Measurements from ENCODE around the gene IL1RL2. TPM values are rescaled to one million over a fixed set of nuclear protein-coding genes. Genes with fewer than 3 reads are reported as not detected.
A peak's percentile ranks its signal among the peaks of the same experiment; 100 is the strongest.

IL1RL2 gene
- total RNA-seq, 1 donor from 2014 or later = not detected

- DNase-seq (no peak), ATAC-seq (peak in 1 of 2 donors; percentile 34)
- Histone ChIP-seq H3K27me3 (ENCODE audit: low read depth) (peaks cover 6% of the 10 kb centered on the region), H3K4me1 (peaks cover 22% of the 10 kb centered on the region), H3K4me3 (no peak overlapping the region), H3K9me3 (no peaks in the 10 kb centered on the region), H3K36me3 (no peaks in the 10 kb centered on the region), H3K27ac (no peak overlapping the region)
- intact Hi-C loops (cut with DNase I) = no loop called here
- no peak for TF ChIP-seq CTCF (IDR thresholded peaks at IDR 0.05)
Measured at GRCh38 chr2:102271844-102272243, 85.0 kb downstream of the IL1RL2 start.

GRCh38 chr2:102273619-102274211 is 86.9 kb downstream of the IL1RL2 start:
- H3K36me3 ChIP-seq = no peaks in the 10 kb centered on the region
- H3K4me3 ChIP-seq = no peak overlapping the region
- ATAC-seq (peak; percentile 80 to 88), DNase-seq (no peak)
- H3K9me3 ChIP-seq = no peaks in the 10 kb centered on the region
- peak overlapping the region; percentile 64 for H3K27ac ChIP-seq
- TF ChIP-seq CTCF (IDR thresholded peaks at IDR 0.05) = no peak
- intact Hi-C loops (cut with DNase I) = no loop called here
- H3K27me3 ChIP-seq (ENCODE audit: low read depth) = peaks cover 9% of the 10 kb centered on the region
- peaks cover 16% of the 10 kb centered on the region for H3K4me1 ChIP-seq

GRCh38 chr2:102276549-102277201 is 89.9 kb downstream of the IL1RL2 start:
- intact Hi-C loops (cut with DNase I) = no loop called here
- ATAC-seq = no peak
- DNase-seq = no peak

GRCh38 chr2:102277202-102277700 is 90.4 kb downstream of the IL1RL2 start:
- Histone ChIP-seq H3K27ac (no peak overlapping the region), H3K4me1 (peaks cover 4% of the 10 kb centered on the region), H3K27me3 (ENCODE audit: low read depth) (peaks cover 8% of the 10 kb centered on the region), H3K4me3 (no peak overlapping the region), H3K9me3 (no peaks in the 10 kb centered on the region), H3K36me3 (no peaks in the 10 kb centered on the region)
- ATAC-seq (no peak), DNase-seq (no peak)
- intact Hi-C loops (cut with DNase I) = no loop called here
- no peak for TF ChIP-seq CTCF (IDR thresholded peaks at IDR 0.05)

More at GRCh38 chr2:102276549-102277201, 89.9 kb downstream of the IL1RL2 start:
- Histone ChIP-seq H3K9me3 (no peaks in the 10 kb centered on the region), H3K4me1 (peaks cover 9% of the 10 kb centered on the region), H3K27me3 (ENCODE audit: low read depth) (peaks cover 9% of the 10 kb centered on the region), H3K36me3 (no peaks in the 10 kb centered on the region), H3K27ac (no peak overlapping the region), H3K4me3 (no peak overlapping the region)
- TF ChIP-seq CTCF (IDR thresholded peaks at IDR 0.05) = no peak

GRCh38 chr2:102278720-102279390 is 92.0 kb downstream of the IL1RL2 start:
- Histone ChIP-seq H3K4me1 (peaks cover 5% of the 10 kb centered on the region), H3K27me3 (ENCODE audit: low read depth) (peaks cover 3% of the 10 kb centered on the region), H3K9me3 (no peaks in the 10 kb centered on the region), H3K4me3 (no peak overlapping the region), H3K27ac (no peak overlapping the region), H3K36me3 (no peaks in the 10 kb centered on the region)
- TF ChIP-seq CTCF (IDR thresholded peaks at IDR 0.05) = no peak
- ATAC-seq (peak; percentile 46 to 50), DNase-seq (no peak)
- intact Hi-C loops (cut with DNase I) = no loop called here

Measured in lower lobe of right lung (tissue), 2 donors.